VCaP (cell line): Measurements from ENCODE around the gene GNL1.
A peak's percentile ranks its signal among the peaks of the same experiment; 100 is the strongest.

Source experiments
- H3K27ac ChIP-seq: fragments of 450-650 bp; 2 replicates; pipeline ENCODE4 v1.5.1; 2017
- TF ChIP-seq, protein P1 (sequence below): fragments of 450-650 bp; conservative IDR thresholded peaks from 2 replicates; pipeline ENCODE4 v1.5.1; 2017; ENCODE audit warnings: mild to moderate bottlenecking, moderate library complexity

GNL1 gene

GRCh38 chr6:30556066-30556905 is at the start of gene GNL1:
GNL1 (minus strand) TSS chr6:30556489; CDS start chr6:30556203, 286 bp downstream.
- peak within 1 kb of the TSS; percentile 97 for H3K27ac ChIP-seq
- TF ChIP-seq, protein P1, sequence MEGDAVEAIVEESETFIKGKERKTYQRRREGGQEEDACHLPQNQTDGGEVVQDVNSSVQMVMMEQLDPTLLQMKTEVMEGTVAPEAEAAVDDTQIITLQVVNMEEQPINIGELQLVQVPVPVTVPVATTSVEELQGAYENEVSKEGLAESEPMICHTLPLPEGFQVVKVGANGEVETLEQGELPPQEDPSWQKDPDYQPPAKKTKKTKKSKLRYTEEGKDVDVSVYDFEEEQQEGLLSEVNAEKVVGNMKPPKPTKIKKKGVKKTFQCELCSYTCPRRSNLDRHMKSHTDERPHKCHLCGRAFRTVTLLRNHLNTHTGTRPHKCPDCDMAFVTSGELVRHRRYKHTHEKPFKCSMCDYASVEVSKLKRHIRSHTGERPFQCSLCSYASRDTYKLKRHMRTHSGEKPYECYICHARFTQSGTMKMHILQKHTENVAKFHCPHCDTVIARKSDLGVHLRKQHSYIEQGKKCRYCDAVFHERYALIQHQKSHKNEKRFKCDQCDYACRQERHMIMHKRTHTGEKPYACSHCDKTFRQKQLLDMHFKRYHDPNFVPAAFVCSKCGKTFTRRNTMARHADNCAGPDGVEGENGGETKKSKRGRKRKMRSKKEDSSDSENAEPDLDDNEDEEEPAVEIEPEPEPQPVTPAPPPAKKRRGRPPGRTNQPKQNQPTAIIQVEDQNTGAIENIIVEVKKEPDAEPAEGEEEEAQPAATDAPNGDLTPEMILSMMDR = no peak

GRCh38 chr6:30603961-30604360 is 47.7 kb upstream of the GNL1 start:
- TF ChIP-seq, protein P1 = no peak
- H3K27ac ChIP-seq = no peak overlapping the region; the same call in 1 of the 2 replicates

GRCh38 chr6:30601815-30602641 is 45.7 kb upstream of the GNL1 start:
- no peak overlapping the region for H3K27ac ChIP-seq
- TF ChIP-seq, protein P1 = no peak

GRCh38 chr6:30601436-30601814 is 45.1 kb upstream of the GNL1 start:
- no peak overlapping the region for H3K27ac ChIP-seq
- TF ChIP-seq, protein P1 = no peak

- TF ChIP-seq, protein P1 = no peak
- H3K27ac ChIP-seq = no peak overlapping the region
Measured at GRCh38 chr6:30600451-30600961, 44.2 kb upstream of the GNL1 start.

GRCh38 chr6:30599625-30600324 is 43.5 kb upstream of the GNL1 start:
- no peak overlapping the region for H3K27ac ChIP-seq
- TF ChIP-seq, protein P1 = no peak
